ENCODE data around the gene TAF4.

DNA sequence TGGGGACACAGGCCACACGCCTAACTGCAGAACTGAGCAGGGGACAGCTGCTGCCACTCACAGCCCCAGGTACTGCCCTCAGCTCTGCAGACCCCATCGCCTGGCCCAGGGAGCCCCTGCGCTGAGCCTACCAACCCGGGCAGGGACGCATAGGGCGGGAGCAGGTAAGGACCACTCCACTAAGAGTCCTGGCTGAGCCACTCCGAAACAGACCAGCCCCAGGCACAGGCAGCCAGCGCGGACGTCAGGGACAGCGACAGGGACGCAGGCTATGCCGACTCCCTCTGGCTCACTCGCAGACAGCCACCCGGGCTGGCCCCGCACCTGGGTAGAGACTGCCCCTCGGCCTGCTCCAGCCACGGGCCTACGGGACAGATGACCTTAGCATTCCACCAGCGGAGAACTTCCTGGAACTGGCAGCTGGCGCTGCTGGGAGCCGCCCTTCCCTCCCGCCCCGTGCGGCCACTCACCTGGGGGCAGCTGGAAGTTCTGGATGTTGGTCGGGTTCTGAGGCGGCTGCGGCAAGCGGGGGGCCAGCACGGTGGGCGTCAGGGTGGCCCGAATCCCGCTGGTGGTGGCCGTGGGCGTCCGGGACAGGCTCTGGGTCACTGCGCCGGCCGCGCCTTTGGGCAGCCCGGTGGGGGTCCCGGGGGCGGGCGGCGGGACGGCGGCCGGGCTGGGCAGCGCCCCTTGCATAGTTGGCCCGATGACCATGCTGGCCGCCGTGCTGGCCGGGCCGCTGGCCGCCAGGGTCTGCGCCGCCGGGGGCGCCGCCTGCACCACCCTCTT, 1.5 kb downstream of the TAF4 start:
- TF ChIP-seq ZNF274 (IDR thresholded peaks at IDR 0.05; ENCODE audit: low read depth, low read length) (no peak), YY1 (IDR thresholded peaks at IDR 0.05; ENCODE audit: insufficient read depth, insufficient read length) (no peak), SUZ12 (IDR thresholded peaks at IDR 0.05; ENCODE audit: extremely low read depth, insufficient read depth, insufficient read length) (no peak)

Data from NT2/D1 (cell line).